NT2/D1 (cell line): ENCODE data around the gene MTG1.

Experiments
- DNase-seq: peaks from one replicate; pipeline ENCODE4 v3.0.0-alpha.2; 2011; ENCODE audit warnings: low read depth, low spot score
- H3K27me3 ChIP-seq: 2 replicates; pipeline ENCODE4 v1.6.0; 2011; ENCODE audit warnings: mild to moderate bottlenecking; ENCODE audit not compliant: insufficient read length, insufficient read depth
- H3K36me3 ChIP-seq: 2 replicates; pipeline ENCODE4 v1.6.1; 2011; ENCODE audit warnings: mild to moderate bottlenecking, low read length, mixed read lengths; ENCODE audit not compliant: insufficient read depth, insufficient read length
- H3K4me1 ChIP-seq: 2 replicates; pipeline ENCODE4 v1.5.1; 2011; ENCODE audit not compliant: insufficient read depth, insufficient read length
- H3K4me3 ChIP-seq: 2 replicates; pipeline ENCODE4 v1.5.1; 2011; ENCODE audit warnings: low read depth; ENCODE audit not compliant: insufficient read length
- H3K9ac ChIP-seq: 2 replicates; pipeline ENCODE4 v1.6.0; 2011; ENCODE audit warnings: low read depth; ENCODE audit not compliant: insufficient read length
- H3K9me3 ChIP-seq: 2 replicates; pipeline ENCODE4 v1.5.1; 2011; ENCODE audit warnings: mild to moderate bottlenecking, low read length; ENCODE audit not compliant: insufficient read depth
- SUZ12 ChIP-seq: IDR thresholded peaks from 2 replicates; pipeline ENCODE4 v1.6.1; 2011; ENCODE audit not compliant: insufficient read length, insufficient read depth; ENCODE audit errors: extremely low read depth
- YY1 ChIP-seq: IDR thresholded peaks from 2 replicates; pipeline ENCODE4 v1.6.1; 2011; ENCODE audit not compliant: insufficient read length, insufficient read depth
- ZNF274 ChIP-seq: IDR thresholded peaks from 2 replicates; pipeline ENCODE4 v1.6.1; 2011; ENCODE audit warnings: mild to moderate bottlenecking, low read depth, low read length

MTG1 gene

GRCh38 chr10:133350950-133351329 lies 43.0 kb upstream of the MTG1 start:
- no peak overlapping the region for H3K4me3 ChIP-seq
- peaks cover 11% of the 10 kb centered on the region for H3K4me1 ChIP-seq
- H3K9me3 ChIP-seq = no peaks in the 10 kb centered on the region
- TF ChIP-seq SUZ12 = no peak
- TF ChIP-seq ZNF274 = no peak
- no peak for TF ChIP-seq YY1
- DNase-seq = no peak
- no peak overlapping the region for H3K9ac ChIP-seq
- peaks cover 25% of the 10 kb centered on the region for H3K36me3 ChIP-seq
- H3K27me3 ChIP-seq = no peaks in the 10 kb centered on the region

DNA sequence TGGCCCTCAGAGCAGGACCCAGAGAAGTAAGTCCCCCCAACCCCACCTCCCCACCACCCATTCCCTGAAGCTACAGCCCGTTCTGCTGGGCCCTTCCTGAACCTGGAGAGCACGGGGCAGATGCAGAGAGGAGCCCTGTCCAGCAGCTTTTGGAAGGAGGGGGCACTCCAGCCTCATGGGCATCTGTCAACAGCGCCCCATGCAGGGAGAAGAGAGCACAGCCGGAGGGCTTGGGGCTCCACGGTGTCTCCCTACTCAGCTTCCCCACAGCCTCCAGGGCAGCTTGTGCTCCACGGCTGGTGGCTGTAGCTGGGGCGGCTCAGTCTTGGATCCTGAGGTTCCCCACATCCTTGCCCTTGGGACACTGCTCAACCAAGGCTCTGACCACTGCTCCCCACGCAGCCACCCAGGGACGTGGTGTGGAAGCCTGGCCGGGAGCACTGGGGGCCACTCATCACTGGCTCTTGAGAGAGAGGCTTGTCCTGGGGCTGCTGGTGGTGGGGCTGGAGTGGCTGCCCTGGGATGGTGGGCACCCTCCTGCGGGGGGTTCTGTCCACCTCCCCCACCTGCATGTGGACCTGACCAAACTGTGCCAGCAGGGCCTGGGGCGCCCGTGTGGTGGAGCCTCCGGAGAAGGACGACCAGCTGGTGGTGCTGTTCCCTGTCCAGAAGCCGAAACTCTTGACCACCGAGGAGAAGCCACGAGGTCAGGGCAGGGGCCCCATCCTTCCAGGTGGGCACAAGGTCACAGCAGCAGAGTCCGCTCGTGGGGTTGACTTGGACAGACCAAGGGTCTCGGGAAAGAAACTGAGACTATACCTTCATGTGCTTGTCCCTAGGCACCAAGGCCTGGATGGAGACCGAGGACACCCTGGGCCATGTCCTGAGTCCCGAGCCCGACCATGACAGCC lies 42.3 kb upstream of the MTG1 start:
- DNase-seq = no peak
- H3K4me1 ChIP-seq = peaks cover 11% of the 10 kb centered on the region
- H3K9ac ChIP-seq = no peak overlapping the region
- H3K36me3 ChIP-seq = peaks cover 32% of the 10 kb centered on the region
- H3K4me3 ChIP-seq = no peak overlapping the region
- TF ChIP-seq SUZ12 = no peak
- TF ChIP-seq ZNF274 = no peak
- no peak for TF ChIP-seq YY1
- no peaks in the 10 kb centered on the region for H3K9me3 ChIP-seq
- no peaks in the 10 kb centered on the region for H3K27me3 ChIP-seq

DNA sequence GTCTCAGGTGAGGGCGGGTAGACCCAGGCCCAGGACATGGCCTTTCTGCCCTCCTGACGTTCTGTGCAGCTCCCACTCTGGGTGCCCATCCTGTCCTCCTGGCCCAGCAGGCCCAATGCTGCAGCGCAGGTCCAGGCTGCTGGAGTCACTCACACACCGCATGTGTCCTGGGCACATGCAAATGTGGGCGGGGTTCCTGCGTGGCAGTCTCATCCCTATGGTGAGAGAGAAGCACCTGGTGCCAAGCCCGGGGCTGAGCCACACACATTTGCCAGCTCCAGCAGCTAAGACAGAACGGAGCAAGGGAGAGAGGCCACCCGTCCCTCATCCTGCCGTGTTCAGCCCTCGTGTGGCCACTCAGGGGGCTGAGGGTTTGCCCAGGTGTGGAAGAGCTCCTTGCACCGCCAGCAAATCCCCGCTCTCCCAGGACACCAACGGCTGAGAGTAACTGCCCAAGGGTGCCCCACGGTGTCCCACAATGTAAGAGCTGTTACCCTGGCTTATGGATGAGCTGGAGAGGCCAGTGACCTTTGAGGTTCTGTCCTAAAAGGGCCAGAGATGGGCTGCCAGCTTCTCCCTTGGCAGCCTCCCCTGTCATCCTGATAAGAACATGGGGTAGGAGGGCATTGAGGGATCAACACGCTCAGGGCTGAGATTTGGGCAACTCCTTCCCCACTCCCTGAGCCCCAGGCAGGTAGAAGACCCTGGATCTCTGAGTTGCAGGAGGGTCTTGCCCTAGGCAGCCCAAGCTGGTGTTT lies 40.6 kb upstream of the MTG1 start:
- no peak overlapping the region for H3K9ac ChIP-seq
- H3K4me1 ChIP-seq = peaks cover 9% of the 10 kb centered on the region
- H3K36me3 ChIP-seq = peaks cover 32% of the 10 kb centered on the region
- no peaks in the 10 kb centered on the region for H3K9me3 ChIP-seq
- no peak for DNase-seq
- no peak overlapping the region for H3K4me3 ChIP-seq
- no peaks in the 10 kb centered on the region for H3K27me3 ChIP-seq
- no peak for TF ChIP-seq SUZ12
- no peak for TF ChIP-seq ZNF274
- no peak for TF ChIP-seq YY1

- TF ChIP-seq YY1 = no peak
- TF ChIP-seq ZNF274 = no peak
- no peak for TF ChIP-seq SUZ12
- DNase-seq = no peak
- H3K4me3 ChIP-seq = no peak overlapping the region
- peaks cover 32% of the 10 kb centered on the region for H3K36me3 ChIP-seq
- H3K4me1 ChIP-seq = peaks cover 11% of the 10 kb centered on the region
- no peak overlapping the region for H3K9ac ChIP-seq
- no peaks in the 10 kb centered on the region for H3K9me3 ChIP-seq
- H3K27me3 ChIP-seq = no peaks in the 10 kb centered on the region
These were observed 39.9 kb upstream of the MTG1 start for GRCh38 chr10:133353988-133354605.

- Histone ChIP-seq H3K27me3 (no peaks in the 10 kb centered on the region), H3K4me3 (no peak overlapping the region), H3K9me3 (no peaks in the 10 kb centered on the region), H3K4me1 (peaks cover 4% of the 10 kb centered on the region), H3K36me3 (peaks cover 32% of the 10 kb centered on the region), H3K9ac (no peak overlapping the region)
- no peak for TF ChIP-seq YY1
- no peak for TF ChIP-seq SUZ12
- TF ChIP-seq ZNF274 = no peak
- DNase-seq = no peak
These were observed 39.2 kb upstream of the MTG1 start for GRCh38 chr10:133354672-133355240.

DNA sequence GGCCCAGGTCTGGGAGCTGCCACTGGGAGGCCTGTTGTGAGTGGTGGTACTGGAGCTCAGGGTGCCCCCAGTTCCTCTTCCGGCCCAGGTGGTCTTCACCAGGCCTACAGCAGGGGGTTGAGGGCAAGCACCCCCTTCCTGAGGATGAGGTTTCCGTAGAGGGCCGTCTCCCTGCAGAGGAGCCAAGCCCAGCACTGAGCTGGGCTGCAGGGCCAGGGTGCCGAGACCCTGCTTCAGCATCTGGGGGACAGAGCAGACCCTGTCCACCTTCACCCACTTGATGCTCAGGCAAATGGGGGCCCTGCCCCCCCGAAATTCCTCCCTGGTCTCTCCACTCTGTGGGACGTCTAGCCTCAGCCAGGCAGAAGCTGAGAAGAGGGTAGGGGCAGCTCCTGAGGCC lies 38.7 kb upstream of the MTG1 start:
- Histone ChIP-seq H3K27me3 (no peaks in the 10 kb centered on the region), H3K9ac (no peak overlapping the region), H3K4me3 (no peak overlapping the region), H3K36me3 (peaks cover 32% of the 10 kb centered on the region), H3K4me1 (peaks cover 4% of the 10 kb centered on the region), H3K9me3 (no peaks in the 10 kb centered on the region)
- no peak for TF ChIP-seq SUZ12
- DNase-seq = no peak
